Neural progenitor cell (in vitro differentiated cells): ENCODE measurements around the gene NFATC2.

Source experiments
- CTCF ChIP-seq: fragments of 200-600 bp; sonication (generic); IDR thresholded peaks from 2 replicates; pipeline ENCODE4 v1.5.1; 2017; ENCODE audit warnings: antibody characterized with exemption, mild to moderate bottlenecking
- EZH2phosphoT487 ChIP-seq: fragments of 200-600 bp; sonication (generic); IDR thresholded peaks from 2 replicates; pipeline ENCODE4 v1.6.1; 2017; ENCODE audit warnings: antibody characterized with exemption

- TF ChIP-seq EZH2phosphoT487 = no peak
- TF ChIP-seq CTCF = no peak
Measured at GRCh38 chr20:51363378-51363777, 179.1 kb downstream of the NFATC2 start.
